Trophoblast cell (in vitro differentiated cells and primary cell): ENCODE measurements around the gene KCNJ10.

Experiments
- DNase-seq, 2 donors: peaks; one replicate each; pipeline ENCODE4 v3.0.0-alpha.2; 2016
- H2AFZ ChIP-seq: 2 replicates; pipeline ENCODE4 v1.6.1; 2013; ENCODE audit warnings: low read length, moderate library complexity, mild to moderate bottlenecking; ENCODE audit not compliant: insufficient read depth, poor library complexity
- H2AK5ac ChIP-seq: 2 replicates; pipeline ENCODE4 v1.6.1; 2013; ENCODE audit warnings: mild to moderate bottlenecking, low read length
- H2BK120ac ChIP-seq: 2 replicates; pipeline ENCODE4 v1.6.1; 2013; ENCODE audit warnings: low read length, mild to moderate bottlenecking, moderate library complexity; ENCODE audit not compliant: insufficient read depth, poor library complexity
- H2BK12ac ChIP-seq: 2 replicates; pipeline ENCODE4 v1.6.1; 2013; ENCODE audit warnings: mild to moderate bottlenecking, low read length, moderate library complexity
- H2BK5ac ChIP-seq: 2 replicates; pipeline ENCODE4 v1.6.1; 2013; ENCODE audit warnings: low read length, low read depth, moderate library complexity, mild to moderate bottlenecking; ENCODE audit not compliant: poor library complexity
- H3K14ac ChIP-seq: 2 replicates; pipeline ENCODE4 v1.6.1; 2013; ENCODE audit warnings: mild to moderate bottlenecking, low read length
- H3K18ac ChIP-seq: 2 replicates; pipeline ENCODE4 v1.6.1; 2013; ENCODE audit warnings: mild to moderate bottlenecking, low read length
- H3K23ac ChIP-seq: 2 replicates; pipeline ENCODE4 v1.6.1; 2013; ENCODE audit warnings: low read length
- H3K27ac ChIP-seq: 2 replicates; pipeline ENCODE4 v1.5.1; 2013; ENCODE audit warnings: low read depth, mild to moderate bottlenecking, inconsistent platforms, low read length, moderate library complexity
- H3K27me3 ChIP-seq: 2 replicates; pipeline ENCODE4 v1.6.1; 2013; ENCODE audit warnings: inconsistent platforms, mild to moderate bottlenecking, low read length, moderate library complexity; ENCODE audit not compliant: insufficient read depth
- H3K36me3 ChIP-seq, 2 experiments: 1 replicate in 1 of 2; 2 replicates in 1 of 2; pipeline ENCODE4 v1.6.1; 2013; ENCODE audit warnings: low read length in 2 of 2, mild to moderate bottlenecking in 2 of 2, moderate library complexity in 1 of 2; ENCODE audit not compliant: insufficient read depth in 2 of 2, control insufficient read depth in 1 of 2
- H3K4ac ChIP-seq: 2 replicates; pipeline ENCODE4 v1.6.1; 2013; ENCODE audit warnings: low read depth, mild to moderate bottlenecking, low read length, moderate library complexity
- H3K4me1 ChIP-seq, 2 experiments: 1 replicate in 1 of 2; 2 replicates in 1 of 2; pipeline ENCODE4 v1.6.1; 2013; ENCODE audit warnings: low read length in 2 of 2, mild to moderate bottlenecking in 2 of 2, moderate library complexity in 1 of 2; ENCODE audit not compliant: insufficient read depth in 2 of 2, control insufficient read depth in 1 of 2
- H3K4me2 ChIP-seq: 2 replicates; pipeline ENCODE4 v1.6.1; 2013; ENCODE audit warnings: inconsistent platforms, mild to moderate bottlenecking, low read length, moderate library complexity
- H3K4me3 ChIP-seq: 2 replicates; pipeline ENCODE4 v1.5.1; 2013; ENCODE audit warnings: mild to moderate bottlenecking, low read depth, low read length, inconsistent platforms
- H3K79me1 ChIP-seq: one replicate; pipeline ENCODE4 v1.6.1; 2013; ENCODE audit warnings: low read length
- H3K79me2 ChIP-seq: 2 replicates; pipeline ENCODE4 v1.6.1; 2013; ENCODE audit warnings: low read length, mild to moderate bottlenecking; ENCODE audit not compliant: control insufficient read depth, insufficient read depth, poor library complexity
- H3K9ac ChIP-seq: 2 replicates; pipeline ENCODE4 v1.6.1; 2013; ENCODE audit warnings: mild to moderate bottlenecking, low read length
- H3K9me3 ChIP-seq: 2 replicates; pipeline ENCODE4 v1.6.1; 2013; ENCODE audit warnings: low read depth, mild to moderate bottlenecking, control low read depth, inconsistent platforms, low read length; ENCODE audit not compliant: insufficient read depth
- H4K12ac ChIP-seq: 2 replicates; pipeline ENCODE4 v1.6.1; 2013; ENCODE audit warnings: low read depth, mild to moderate bottlenecking, low read length, moderate library complexity
- H4K8ac ChIP-seq: 2 replicates; pipeline ENCODE4 v1.6.1; 2013; ENCODE audit warnings: low read depth, mild to moderate bottlenecking, low read length, moderate library complexity
- H4K91ac ChIP-seq: one replicate; pipeline ENCODE4 v1.6.1; 2013; ENCODE audit warnings: low read depth, mild to moderate bottlenecking, low read length, moderate library complexity
- WGBS: extraction: QIAGEN DNeasy Blood & Tissue Kit; methylation state at CpG from one replicate; pipeline ENCODE4 v1.1.7; 2013; ENCODE audit warnings: missing lambda C conversion rate; ENCODE audit not compliant: insufficient read length, insufficient coverage; ENCODE audit errors: extremely low coverage; 5-methylcytosine and 5-hydroxymethylcytosine counted together

The KCNJ10 gene

DNA sequence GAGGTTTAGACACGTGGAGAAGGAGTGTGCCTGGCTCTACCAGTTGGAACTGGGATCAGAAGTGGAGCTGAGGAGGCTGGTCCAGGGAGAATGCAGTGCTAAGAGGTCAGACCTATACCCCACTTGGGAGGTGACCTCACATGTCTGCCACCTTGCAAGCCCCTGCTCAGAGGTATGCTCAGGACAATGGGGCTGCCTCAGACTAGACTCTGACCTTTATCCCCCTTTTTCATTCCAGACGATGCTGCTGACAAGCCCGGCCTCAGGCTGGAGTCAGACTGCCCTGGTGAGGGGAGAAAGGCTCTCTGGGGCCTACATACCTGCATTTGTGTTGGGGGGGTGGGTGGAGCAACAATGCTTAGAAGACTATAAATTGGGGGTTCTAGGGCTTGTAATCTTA, 5.2 kb downstream of the KCNJ10 start:
- Histone ChIP-seq H3K4ac (no peak overlapping the region), H3K27ac (no peak overlapping the region), H3K14ac (no peak overlapping the region), H3K9ac (no peak overlapping the region), H2BK5ac (no peak overlapping the region), H3K9me3 (peaks cover 2% of the 10 kb centered on the region), H3K79me2 (no peaks in the 10 kb centered on the region), H3K36me3 (no peaks in the 10 kb centered on the region), H3K18ac (no peak overlapping the region), H4K8ac (no peak overlapping the region), H2BK12ac (no peak overlapping the region), H2AFZ (no peak overlapping the region), H3K4me1 (peaks cover 5 to 19% of the 10 kb centered on the region in 2 experiments), H3K4me3 (no peak overlapping the region), H4K12ac (no peak overlapping the region), H2BK120ac (no peak overlapping the region), H2AK5ac (no peak overlapping the region), H3K4me2 (no peak overlapping the region), H4K91ac (no peak overlapping the region), H3K79me1 (no peaks in the 10 kb centered on the region), H3K23ac (no peak overlapping the region), H3K27me3 (no peaks in the 10 kb centered on the region)
- whole genome bisulfite sequencing = no CpG with 5 or more reads among the region's 3 CpGs
- no peak for DNase-seq

GRCh38 chr1:160064164-160064563, 5.8 kb downstream of the KCNJ10 start:
- Histone ChIP-seq H3K79me2 (no peaks in the 10 kb centered on the region), H3K4me3 (no peak overlapping the region), H4K12ac (no peak overlapping the region), H2BK120ac (no peak overlapping the region), H3K27me3 (no peaks in the 10 kb centered on the region), H3K79me1 (no peaks in the 10 kb centered on the region), H3K4me1 (peaks cover 5 to 18% of the 10 kb centered on the region in 2 experiments), H3K4ac (no peak overlapping the region), H2BK12ac (no peak overlapping the region), H3K18ac (no peak overlapping the region), H3K9ac (no peak overlapping the region), H3K36me3 (no peaks in the 10 kb centered on the region), H3K9me3 (peaks cover 2% of the 10 kb centered on the region), H4K8ac (no peak overlapping the region), H2AK5ac (no peak overlapping the region), H2AFZ (no peak overlapping the region), H3K23ac (no peak overlapping the region), H3K4me2 (no peak overlapping the region), H4K91ac (no peak overlapping the region), H3K14ac (no peak overlapping the region), H2BK5ac (no peak overlapping the region), H3K27ac (no peak overlapping the region)
- no peak for DNase-seq
- WGBS = no CpG with 5 or more reads among the region's 3 CpGs

GRCh38 chr1:160063176-160063575, 6.8 kb downstream of the KCNJ10 start:
- H3K27ac ChIP-seq = no peak overlapping the region
- H2AFZ ChIP-seq = no peak overlapping the region
- H3K9ac ChIP-seq = no peak overlapping the region
- no peaks in the 10 kb centered on the region for H3K79me2 ChIP-seq
- no peak overlapping the region for H4K91ac ChIP-seq
- H3K18ac ChIP-seq = no peak overlapping the region
- no peak overlapping the region for H3K23ac ChIP-seq
- no peak overlapping the region for H3K14ac ChIP-seq
- DNase-seq = no peak
- no peak overlapping the region for H2AK5ac ChIP-seq
- H2BK12ac ChIP-seq = no peak overlapping the region
- no peak overlapping the region for H2BK120ac ChIP-seq
- no peak overlapping the region for H3K4me3 ChIP-seq
- peaks cover 2% of the 10 kb centered on the region for H3K9me3 ChIP-seq
- H3K4me2 ChIP-seq = no peak overlapping the region
- peaks cover 5 to 18% of the 10 kb centered on the region in 2 experiments for H3K4me1 ChIP-seq
- H3K27me3 ChIP-seq = no peaks in the 10 kb centered on the region
- no peak overlapping the region for H3K4ac ChIP-seq
- H4K12ac ChIP-seq = no peak overlapping the region
- H4K8ac ChIP-seq = no peak overlapping the region
- no peak overlapping the region for H2BK5ac ChIP-seq
- WGBS = no CpG with 5 or more reads among the region's 5 CpGs
- H3K79me1 ChIP-seq = no peaks in the 10 kb centered on the region
- no peaks in the 10 kb centered on the region for H3K36me3 ChIP-seq

GRCh38 chr1:160062230-160062532, 7.8 kb downstream of the KCNJ10 start:
- Histone ChIP-seq H2BK120ac (no peak overlapping the region), H3K18ac (no peak overlapping the region), H4K91ac (no peak overlapping the region), H2BK5ac (no peak overlapping the region), H3K9ac (no peak overlapping the region), H3K4me2 (no peak overlapping the region), H3K14ac (no peak overlapping the region), H3K79me2 (no peaks in the 10 kb centered on the region), H3K4ac (no peak overlapping the region), H3K27me3 (no peaks in the 10 kb centered on the region), H4K12ac (no peak overlapping the region), H2AFZ (no peak overlapping the region), H3K4me3 (no peak overlapping the region), H3K9me3 (peaks cover 2% of the 10 kb centered on the region), H3K23ac (no peak overlapping the region), H3K4me1 (peaks cover 5 to 16% of the 10 kb centered on the region in 2 experiments), H3K79me1 (no peaks in the 10 kb centered on the region), H4K8ac (no peak overlapping the region), H3K27ac (no peak overlapping the region), H2BK12ac (no peak overlapping the region), H2AK5ac (no peak overlapping the region), H3K36me3 (no peaks in the 10 kb centered on the region)
- no CpG with 5 or more reads among the region's 6 CpGs for WGBS
- no peak for DNase-seq
